Measurements from ENCODE around the gene PTGR3. TPM values are rescaled to one million over a fixed set of nuclear protein-coding genes. Genes with fewer than 3 reads are reported as not detected.
"Not testable (repeated sequence)": the region's sequence is repeated elsewhere in the genome, so short reads cannot be mapped to it uniquely, and the experiment has no call there.

PTGR3 gene
- total RNA-seq, 4 donors from 2014 or later, result 9.6 to 27.5 (median 20.1) TPM

- Histone ChIP-seq H3K27me3 (no peaks in the 10 kb centered on the region), H3K4me1 (peaks cover 35 to 77% (median 72%) of the 10 kb centered on the region in 4 donors), H3K27ac (replicated peaks in 1 of 4) (peak overlapping the region in 2 of 4 donors; percentile 5 to 15), H3K36me3 (peaks cover 0 to 26% (median 18%) of the 10 kb centered on the region in 4 donors), H3K9me3 (no peaks in the 10 kb centered on the region), H3K4me3 (no peak overlapping the region)
- intact Hi-C loops (cut with DNase I), result loop anchor here (10.0 kb wide), 1 partner anchor 275 kb away; no protein-coding TSS in a partner anchor
- 90% methylated on average over 13 of the region's 13 CpGs for WGBS
- no peak for DNase-seq (ENCODE audit: extremely low spot score)
- TF ChIP-seq EP300 (IDR thresholded peaks at IDR 0.05), result no peak
- TF ChIP-seq POLR2AphosphoS5 (IDR thresholded peaks at IDR 0.05), result no peak
- no peak for TF ChIP-seq CTCF (IDR thresholded peaks at IDR 0.05)
- no peak for TF ChIP-seq POLR2A (IDR thresholded peaks at IDR 0.05; ENCODE audit: low read depth)
Measured at GRCh38 chr18:75200071-75200470, 8.9 kb downstream of the PTGR3 start.

DNA sequence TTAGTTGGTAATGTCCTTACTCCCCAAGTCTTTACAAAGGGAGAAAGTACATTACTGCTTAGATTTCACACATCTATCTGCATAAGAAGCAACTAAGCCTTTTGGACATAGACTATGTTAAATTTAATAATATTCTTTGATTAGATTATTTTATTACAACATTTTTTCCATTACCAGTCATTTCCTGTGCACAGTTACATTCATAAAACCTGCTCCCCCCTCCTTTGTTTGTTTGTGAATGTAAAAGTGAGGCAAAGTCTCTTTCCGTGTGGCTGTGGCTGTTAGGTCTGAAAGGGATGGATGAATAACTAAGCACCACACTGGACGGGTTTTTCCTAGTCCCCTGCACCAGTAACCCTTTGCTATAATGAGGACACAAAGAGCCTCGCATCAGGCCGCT, 9.6 kb downstream of the PTGR3 start:
- DNase-seq (ENCODE audit: extremely low spot score), result no peak
- intact Hi-C loops (cut with DNase I), result no loop called here
- 77% methylated on average over 4 of the region's 4 CpGs for WGBS
- no peak for TF ChIP-seq EP300 (IDR thresholded peaks at IDR 0.05)
- TF ChIP-seq POLR2A (IDR thresholded peaks at IDR 0.05; ENCODE audit: low read depth), result no peak
- TF ChIP-seq CTCF (IDR thresholded peaks at IDR 0.05), result no peak
- TF ChIP-seq POLR2AphosphoS5 (IDR thresholded peaks at IDR 0.05), result no peak
- Histone ChIP-seq H3K27ac (replicated peaks in 1 of 4) (no peak overlapping the region), H3K9me3 (no peaks in the 10 kb centered on the region), H3K4me3 (no peak overlapping the region), H3K27me3 (no peaks in the 10 kb centered on the region), H3K36me3 (peaks cover 0 to 26% (median 18%) of the 10 kb centered on the region in 4 donors), H3K4me1 (peaks cover 29 to 69% (median 64%) of the 10 kb centered on the region in 4 donors)

- WGBS, result 8% methylated on average over 3 of the region's 3 CpGs
- H3K4me1 ChIP-seq, result peaks cover 18 to 56% (median 52%) of the 10 kb centered on the region in 4 donors
Measured at GRCh38 chr18:75198036-75198435, 10.9 kb downstream of the PTGR3 start.

GRCh38 chr18:75192899-75193298, 16.0 kb downstream of the PTGR3 start:
- DNase-seq (ENCODE audit: extremely low spot score), result no peak
- 82% methylated on average over 7 of the region's 7 CpGs for WGBS
- Histone ChIP-seq H3K27me3 (no peaks in the 10 kb centered on the region), H3K9me3 (no peaks in the 10 kb centered on the region), H3K4me1 (peaks cover 3 to 14% (median 9%) of the 10 kb centered on the region in 4 donors), H3K36me3 (no peaks in the 10 kb centered on the region), H3K4me3 (no peak overlapping the region), H3K27ac (replicated peaks in 1 of 4) (no peak overlapping the region)
- intact Hi-C loops (cut with DNase I), result no loop called here
- no peak for TF ChIP-seq POLR2A (IDR thresholded peaks at IDR 0.05; ENCODE audit: low read depth)
- no peak for TF ChIP-seq EP300 (IDR thresholded peaks at IDR 0.05)
- TF ChIP-seq CTCF (IDR thresholded peaks at IDR 0.05), result no peak
- TF ChIP-seq POLR2AphosphoS5 (IDR thresholded peaks at IDR 0.05), result no peak

More at GRCh38 chr18:75198036-75198435, 10.9 kb downstream of the PTGR3 start:
- Histone ChIP-seq H3K36me3 (peaks cover 0 to 26% (median 18%) of the 10 kb centered on the region in 4 donors), H3K27ac (replicated peaks in 1 of 4) (peak overlapping the region in 1 of 4 donors; percentile 34), H3K9me3 (no peaks in the 10 kb centered on the region), H3K4me3 (no peak overlapping the region), H3K27me3 (no peaks in the 10 kb centered on the region)
- TF ChIP-seq CTCF (IDR thresholded peaks at IDR 0.05) (no peak), POLR2AphosphoS5 (IDR thresholded peaks at IDR 0.05) (no peak), POLR2A (IDR thresholded peaks at IDR 0.05; ENCODE audit: low read depth) (no peak), EP300 (IDR thresholded peaks at IDR 0.05) (no peak)
- no peak for DNase-seq (ENCODE audit: extremely low spot score)
- intact Hi-C loops (cut with DNase I), result no loop called here

- Histone ChIP-seq H3K36me3 (no peaks in the 10 kb centered on the region), H3K27me3 (no peaks in the 10 kb centered on the region), H3K4me3 (no peak overlapping the region), H3K9me3 (no peaks in the 10 kb centered on the region), H3K27ac (replicated peaks in 1 of 4) (no peak overlapping the region), H3K4me1 (peaks cover 0 to 5% (median 0%) of the 10 kb centered on the region in 4 donors)
- WGBS, result 100% methylated on average over 5 of the region's 6 CpGs
- no peak for TF ChIP-seq POLR2AphosphoS5 (IDR thresholded peaks at IDR 0.05)
- no peak for TF ChIP-seq CTCF (IDR thresholded peaks at IDR 0.05)
- no peak for TF ChIP-seq EP300 (IDR thresholded peaks at IDR 0.05)
- TF ChIP-seq POLR2A (IDR thresholded peaks at IDR 0.05; ENCODE audit: low read depth), result no peak
- intact Hi-C loops (cut with DNase I), result no loop called here
- DNase-seq (ENCODE audit: extremely low spot score), result no peak
Measured at GRCh38 chr18:75189696-75190095, 19.2 kb downstream of the PTGR3 start.

- H3K4me1 ChIP-seq; H3K4me3 ChIP-seq; H3K27ac ChIP-seq (replicated peaks in 1 of 4); H3K36me3 ChIP-seq; H3K27me3 ChIP-seq; intact Hi-C loops (cut with DNase I); H3K9me3 ChIP-seq; DNase-seq (ENCODE audit: extremely low spot score): not testable (repeated sequence)
- WGBS, result 83% methylated on average over 4 of the region's 4 CpGs
Measured at GRCh38 chr18:75187702-75188101, 21.2 kb downstream of the PTGR3 start.

All from esophagus muscularis mucosa (tissue), 4 donors.